Liver (tissue), 3 donors: ENCODE measurements around the gene NACA.

Experiments used
- RXRA ChIP-seq, 2 donors: IDR thresholded peaks; 2 replicates each; pipeline ENCODE4 v1.6.1; 2017 to 2018; ENCODE audit warnings: antibody characterized with exemption in 2 of 2, mild to moderate bottlenecking in 1 of 2
- TAF1 ChIP-seq: conservative IDR thresholded peaks from 2 replicates; pipeline ENCODE4 v1.6.1; 2016; ENCODE audit warnings: antibody characterized with exemption, mild to moderate bottlenecking
- TF ChIP-seq, protein P1 (sequence below): fragments of 150-350 bp; IDR thresholded peaks from 2 replicates; pipeline ENCODE4 v1.5.1; 2017; ENCODE audit warnings: improper control_type of control experiment, low read depth, low read length; ENCODE audit not compliant: missing input control
- donor health status: healthy.
- donor health status: healthy.

DNA sequence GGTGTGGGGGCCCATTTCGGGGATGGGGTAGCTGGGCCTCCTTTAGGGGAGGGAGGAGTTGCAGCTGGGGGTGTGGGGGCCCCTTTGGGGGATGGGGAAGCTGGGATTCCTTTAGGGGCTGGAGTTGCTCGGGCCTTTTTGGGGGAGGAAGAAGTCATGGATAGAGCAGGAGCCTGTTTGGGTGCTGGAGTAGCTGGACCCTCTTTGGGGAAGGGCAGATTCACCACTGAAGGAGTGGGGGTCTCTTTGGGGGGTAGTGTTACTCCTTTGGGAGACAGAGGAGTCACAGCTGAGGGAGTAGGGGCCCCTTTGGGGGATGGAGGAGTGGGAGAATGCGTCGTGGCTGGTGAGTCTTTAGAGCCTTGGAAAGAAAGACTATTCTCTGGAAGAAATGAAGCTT, 6.5 kb downstream of the NACA start:
- TF ChIP-seq, protein P1, sequence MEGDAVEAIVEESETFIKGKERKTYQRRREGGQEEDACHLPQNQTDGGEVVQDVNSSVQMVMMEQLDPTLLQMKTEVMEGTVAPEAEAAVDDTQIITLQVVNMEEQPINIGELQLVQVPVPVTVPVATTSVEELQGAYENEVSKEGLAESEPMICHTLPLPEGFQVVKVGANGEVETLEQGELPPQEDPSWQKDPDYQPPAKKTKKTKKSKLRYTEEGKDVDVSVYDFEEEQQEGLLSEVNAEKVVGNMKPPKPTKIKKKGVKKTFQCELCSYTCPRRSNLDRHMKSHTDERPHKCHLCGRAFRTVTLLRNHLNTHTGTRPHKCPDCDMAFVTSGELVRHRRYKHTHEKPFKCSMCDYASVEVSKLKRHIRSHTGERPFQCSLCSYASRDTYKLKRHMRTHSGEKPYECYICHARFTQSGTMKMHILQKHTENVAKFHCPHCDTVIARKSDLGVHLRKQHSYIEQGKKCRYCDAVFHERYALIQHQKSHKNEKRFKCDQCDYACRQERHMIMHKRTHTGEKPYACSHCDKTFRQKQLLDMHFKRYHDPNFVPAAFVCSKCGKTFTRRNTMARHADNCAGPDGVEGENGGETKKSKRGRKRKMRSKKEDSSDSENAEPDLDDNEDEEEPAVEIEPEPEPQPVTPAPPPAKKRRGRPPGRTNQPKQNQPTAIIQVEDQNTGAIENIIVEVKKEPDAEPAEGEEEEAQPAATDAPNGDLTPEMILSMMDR: no peak
- TF ChIP-seq TAF1: no peak
- TF ChIP-seq RXRA (IDR thresholded peaks at IDR 0.05): no peak
